HG03280 (cell line): ENCODE measurements around the gene POU2AF1.

ENCODE experiments used
- ATAC-seq: cut with Tn5 transposase; IDR thresholded peaks from one replicate; pipeline ENCODE4 v1.9.1; 2021; ENCODE audit warnings: mild to moderate bottlenecking, moderate library complexity; ENCODE audit not compliant: unreplicated experiment

Gene POU2AF1

GRCh38 chr11:111387363-111387762 is 8.3 kb upstream of the POU2AF1 start:
- ATAC-seq, result no peak

- ATAC-seq, result no peak
Measured at GRCh38 chr11:111386611-111387150, 7.6 kb upstream of the POU2AF1 start.

- ATAC-seq, result no peak
Measured at GRCh38 chr11:111384494-111384893, 5.4 kb upstream of the POU2AF1 start.

GRCh38 chr11:111382451-111382850 is 3.4 kb upstream of the POU2AF1 start:
- ATAC-seq, result no peak

GRCh38 chr11:111379602-111380136 is 594 bp upstream of the POU2AF1 start:
- ATAC-seq, result peak; percentile 28

GRCh38 chr11:111378185-111378860 is 752 bp downstream of the POU2AF1 start:
- peak; percentile 5 for ATAC-seq

- no peak for ATAC-seq
Measured at GRCh38 chr11:111376181-111376871, 2.7 kb downstream of the POU2AF1 start.

GRCh38 chr11:111373590-111373989 is 5.5 kb downstream of the POU2AF1 start:
- ATAC-seq, result no peak

GRCh38 chr11:111372538-111372937 is 6.5 kb downstream of the POU2AF1 start:
- no peak for ATAC-seq

GRCh38 chr11:111370902-111371578 is 8.0 kb downstream of the POU2AF1 start:
- ATAC-seq, result peak; percentile 36

- ATAC-seq, result no peak
Measured at GRCh38 chr11:111370270-111370901, 8.7 kb downstream of the POU2AF1 start.

- no peak for ATAC-seq
Measured at GRCh38 chr11:111368285-111368560, 10.9 kb downstream of the POU2AF1 start.

- peak; percentile 46 for ATAC-seq
Measured at GRCh38 chr11:111367411-111368284, 11.4 kb downstream of the POU2AF1 start.

- no peak for ATAC-seq
Measured at GRCh38 chr11:111366560-111367410, 12.3 kb downstream of the POU2AF1 start.

GRCh38 chr11:111365722-111366559 is 13.1 kb downstream of the POU2AF1 start:
- no peak for ATAC-seq

- no peak for ATAC-seq
Measured at GRCh38 chr11:111364503-111364902, 14.6 kb downstream of the POU2AF1 start.

GRCh38 chr11:111363985-111364384 is 15.1 kb downstream of the POU2AF1 start:
- ATAC-seq, result no peak

GRCh38 chr11:111362887-111363411 is 16.1 kb downstream of the POU2AF1 start:
- no peak for ATAC-seq
